H9 (cell line): ENCODE measurements around the gene PRUNE1. TPM values are rescaled to one million over a fixed set of nuclear protein-coding genes. Genes with fewer than 3 reads are reported as not detected.

ENCODE experiments used
- DNase-seq: peaks from one replicate; pipeline ENCODE4 v3.0.0-alpha.2; 2017
- H2AFZ ChIP-seq: one replicate; pipeline ENCODE4 v1.6.1; 2013; ENCODE audit warnings: mild to moderate bottlenecking, low read length, control low read depth, moderate library complexity
- H2AK5ac ChIP-seq: 2 replicates; pipeline ENCODE4 v1.6.1; 2013; ENCODE audit warnings: low read length, control low read depth, mixed read lengths; ENCODE audit not compliant: insufficient read length
- H2BK120ac ChIP-seq: one replicate; pipeline ENCODE4 v1.6.1; 2013; ENCODE audit warnings: low read depth, mild to moderate bottlenecking, low read length, control low read depth, inconsistent platforms; ENCODE audit not compliant: poor library complexity, severe bottlenecking
- H2BK12ac ChIP-seq: 2 replicates; pipeline ENCODE4 v1.6.1; 2013; ENCODE audit warnings: low read length, control low read depth, mixed read lengths, low read depth; ENCODE audit not compliant: insufficient read length
- H2BK15ac ChIP-seq: 2 replicates; pipeline ENCODE4 v1.6.1; 2013; ENCODE audit warnings: low read depth, low read length, control low read depth
- H2BK20ac ChIP-seq: one replicate; pipeline ENCODE4 v1.6.1; 2013; ENCODE audit warnings: low read depth, mild to moderate bottlenecking, low read length, control low read depth, inconsistent platforms; ENCODE audit not compliant: poor library complexity, severe bottlenecking
- H2BK5ac ChIP-seq: 2 replicates; pipeline ENCODE4 v1.6.1; 2013; ENCODE audit warnings: low read length, control low read depth, mixed read lengths; ENCODE audit not compliant: insufficient read length
- H3K14ac ChIP-seq: 2 replicates; pipeline ENCODE4 v1.6.1; 2013; ENCODE audit warnings: low read length, control low read depth; ENCODE audit not compliant: insufficient read depth
- H3K18ac ChIP-seq: 2 replicates; pipeline ENCODE4 v1.6.1; 2013; ENCODE audit warnings: low read depth, mild to moderate bottlenecking, mixed read lengths, low read length, control low read depth; ENCODE audit not compliant: insufficient read length
- H3K23ac ChIP-seq: 2 replicates; pipeline ENCODE4 v1.6.1; 2013; ENCODE audit warnings: low read length, control low read depth, mixed read lengths, low read depth; ENCODE audit not compliant: insufficient read length
- H3K23me2 ChIP-seq: 2 replicates; pipeline ENCODE4 v1.6.1; 2013; ENCODE audit warnings: low read depth, mild to moderate bottlenecking, mixed read lengths, low read length, control low read depth; ENCODE audit not compliant: insufficient read length, poor library complexity, severe bottlenecking
- H3K27ac ChIP-seq: 2 replicates; pipeline ENCODE4 v1.5.1; 2013; ENCODE audit warnings: low read length, control low read depth, mixed read lengths, low read depth; ENCODE audit not compliant: insufficient read length
- H3K27me3 ChIP-seq: 2 replicates; pipeline ENCODE4 v1.6.1; 2013; ENCODE audit warnings: low read length, control low read depth, inconsistent platforms; ENCODE audit not compliant: insufficient read depth
- H3K4ac ChIP-seq: 2 replicates; pipeline ENCODE4 v1.6.1; 2013; ENCODE audit warnings: low read depth, mild to moderate bottlenecking, control low read depth, inconsistent platforms, low read length, moderate library complexity
- H3K4me1 ChIP-seq: 2 replicates; pipeline ENCODE4 v1.6.1; 2013; ENCODE audit warnings: low read length, control low read depth, inconsistent platforms; ENCODE audit not compliant: insufficient read depth
- H3K4me2 ChIP-seq: 2 replicates; pipeline ENCODE4 v1.6.1; 2013; ENCODE audit warnings: low read length, control low read depth, mixed read lengths; ENCODE audit not compliant: insufficient read length, insufficient read depth
- H3K56ac ChIP-seq: 2 replicates; pipeline ENCODE4 v1.6.1; 2013; ENCODE audit warnings: low read depth, mild to moderate bottlenecking, mixed read lengths, low read length, control low read depth; ENCODE audit not compliant: insufficient read length
- H3K79me1 ChIP-seq: 2 replicates; pipeline ENCODE4 v1.6.1; 2013; ENCODE audit warnings: low read depth, mild to moderate bottlenecking, moderate library complexity, low read length, control low read depth, inconsistent platforms; ENCODE audit not compliant: insufficient read depth, poor library complexity, severe bottlenecking
- H3K79me2 ChIP-seq: 2 replicates; pipeline ENCODE4 v1.6.1; 2013; ENCODE audit warnings: low read length, control low read depth, inconsistent platforms; ENCODE audit not compliant: insufficient read depth
- H3K9ac ChIP-seq: 2 replicates; pipeline ENCODE4 v1.6.1; 2013; ENCODE audit warnings: low read length, control low read depth, mixed read lengths; ENCODE audit not compliant: insufficient read length; ENCODE audit errors: extremely low read depth
- H3K9me3 ChIP-seq: one replicate; pipeline ENCODE4 v1.6.1; 2013; ENCODE audit warnings: low read depth, low read length, inconsistent platforms; ENCODE audit not compliant: control insufficient read depth
- H3T11ph ChIP-seq: one replicate; pipeline ENCODE4 v1.6.1; 2013; ENCODE audit warnings: mild to moderate bottlenecking, low read length, control low read depth, inconsistent platforms
- H4K20me1 ChIP-seq: one replicate; pipeline ENCODE4 v1.6.1; 2013; ENCODE audit not compliant: control insufficient read depth, insufficient read length, insufficient read depth
- H4K5ac ChIP-seq: 2 replicates; pipeline ENCODE4 v1.6.1; 2013; ENCODE audit warnings: low read depth, mild to moderate bottlenecking, mixed read lengths, low read length, control low read depth; ENCODE audit not compliant: insufficient read length
- H4K8ac ChIP-seq: replicated peaks from 2 replicates; pipeline ENCODE4 v1.6.1; 2013; ENCODE audit warnings: low read length, control low read depth, mixed read lengths, low read depth; ENCODE audit not compliant: insufficient read length
- H4K91ac ChIP-seq: 2 replicates; pipeline ENCODE4 v1.6.1; 2013; ENCODE audit warnings: low read depth, mild to moderate bottlenecking, moderate library complexity, mixed read lengths, low read length, control low read depth; ENCODE audit not compliant: insufficient read length
- H3K27ac Mint-ChIP-seq, 3 experiments: 2 replicates in 2 of 3; 3 replicates in 1 of 3; pipeline ENCODE4 v1.8.0; 2020 to 2021; ENCODE audit warnings: mixed read lengths in 3 of 3, mild to moderate bottlenecking in 1 of 3, moderate library complexity in 1 of 3
- H3K27me3 Mint-ChIP-seq: 2 replicates; pipeline ENCODE4 v1.8.0; 2021; ENCODE audit warnings: low read depth, mild to moderate bottlenecking, moderate library complexity, mixed read lengths
- H3K36me3 Mint-ChIP-seq, 3 experiments: 2 replicates in 2 of 3; 3 replicates in 1 of 3; pipeline ENCODE4 v1.8.0; 2020 to 2021; ENCODE audit warnings: low read depth in 3 of 3, mixed read lengths in 3 of 3; ENCODE audit not compliant: insufficient read depth in 1 of 3
- H3K4me1 Mint-ChIP-seq, 2 experiments: 2 replicates each; pipeline ENCODE4 v1.8.0; 2020; ENCODE audit warnings: mixed read lengths in 2 of 2
- H3K4me3 Mint-ChIP-seq, 2 experiments: 2 replicates in 1 of 2; 3 replicates in 1 of 2; pipeline ENCODE4 v1.8.0; 2020 to 2021; ENCODE audit warnings: mild to moderate bottlenecking in 2 of 2, mixed read lengths in 2 of 2, moderate library complexity in 1 of 2
- H3K9me3 Mint-ChIP-seq, 2 experiments: 2 replicates in 1 of 2; 3 replicates in 1 of 2; pipeline ENCODE4 v1.8.0; 2020; ENCODE audit warnings: mild to moderate bottlenecking in 2 of 2, mixed read lengths in 2 of 2, moderate library complexity in 1 of 2
- WGBS: extraction: QIAGEN DNeasy Blood & Tissue Kit; methylation state at CpG from one replicate; pipeline ENCODE4 v1.1.7; 2013; ENCODE audit warnings: missing lambda C conversion rate, low lambda C conversion rate, mixed read lengths; ENCODE audit not compliant: insufficient read length; ENCODE audit errors: extremely low coverage; 5-methylcytosine and 5-hydroxymethylcytosine counted together
- total RNA-seq: library from RNA; stranded (reverse); gene quantifications from 2 replicates; pipeline ENCODE4 v1.2.1, GENCODE V29; 2021
- TF ChIP-seq, protein P1 (sequence below): fragments of 200-600 bp; sonication (generic); conservative IDR thresholded peaks from 3 replicates; pipeline ENCODE4 v1.8.0; 2021; ENCODE audit warnings: antibody characterized with exemption, mild to moderate bottlenecking

Gene PRUNE1
- total RNA-seq, 1 experiment from 2014 or later = 22.3 TPM

DNA sequence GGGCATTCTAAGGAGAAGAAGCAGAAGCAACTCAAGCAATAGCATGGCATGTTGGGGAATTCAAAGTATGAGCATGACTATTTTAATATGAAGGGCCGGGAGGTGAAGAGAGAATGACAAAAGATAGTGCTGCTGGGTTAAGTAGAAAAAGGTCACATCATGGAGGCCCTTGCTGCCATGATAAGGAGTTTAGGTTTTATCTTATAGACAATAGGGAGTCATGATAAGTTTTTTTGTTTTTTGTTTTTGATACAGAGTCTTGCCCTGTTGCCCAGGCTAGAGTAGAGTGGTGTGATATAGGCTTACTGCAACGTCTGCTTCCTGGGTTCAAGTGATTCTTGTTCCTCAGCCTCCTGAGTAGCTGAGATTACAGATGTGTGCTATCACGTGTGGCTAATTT is 31.3 kb downstream of the PRUNE1 start:
- H3K27me3 Mint-ChIP-seq = no peaks in the 10 kb centered on the region; the same call in 1 of the 2 replicates
- H3K4me1 ChIP-seq = no peaks in the 10 kb centered on the region; the same call in 1 of the 2 replicates
- no peak overlapping the region for H4K8ac ChIP-seq
- no peaks in the 10 kb centered on the region for H3K79me1 ChIP-seq
- DNase-seq = no peak
- H2AFZ ChIP-seq = no peak overlapping the region
- no peak overlapping the region for H4K91ac ChIP-seq
- TF ChIP-seq, protein P1, sequence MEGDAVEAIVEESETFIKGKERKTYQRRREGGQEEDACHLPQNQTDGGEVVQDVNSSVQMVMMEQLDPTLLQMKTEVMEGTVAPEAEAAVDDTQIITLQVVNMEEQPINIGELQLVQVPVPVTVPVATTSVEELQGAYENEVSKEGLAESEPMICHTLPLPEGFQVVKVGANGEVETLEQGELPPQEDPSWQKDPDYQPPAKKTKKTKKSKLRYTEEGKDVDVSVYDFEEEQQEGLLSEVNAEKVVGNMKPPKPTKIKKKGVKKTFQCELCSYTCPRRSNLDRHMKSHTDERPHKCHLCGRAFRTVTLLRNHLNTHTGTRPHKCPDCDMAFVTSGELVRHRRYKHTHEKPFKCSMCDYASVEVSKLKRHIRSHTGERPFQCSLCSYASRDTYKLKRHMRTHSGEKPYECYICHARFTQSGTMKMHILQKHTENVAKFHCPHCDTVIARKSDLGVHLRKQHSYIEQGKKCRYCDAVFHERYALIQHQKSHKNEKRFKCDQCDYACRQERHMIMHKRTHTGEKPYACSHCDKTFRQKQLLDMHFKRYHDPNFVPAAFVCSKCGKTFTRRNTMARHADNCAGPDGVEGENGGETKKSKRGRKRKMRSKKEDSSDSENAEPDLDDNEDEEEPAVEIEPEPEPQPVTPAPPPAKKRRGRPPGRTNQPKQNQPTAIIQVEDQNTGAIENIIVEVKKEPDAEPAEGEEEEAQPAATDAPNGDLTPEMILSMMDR = no peak
- H3K36me3 Mint-ChIP-seq = peaks cover 0 to 12% (median under 1%) of the 10 kb centered on the region in 3 experiments; a peak in 6 of 7 replicates
- no peak overlapping the region for H3K27ac ChIP-seq
- no peaks in the 10 kb centered on the region for H3K27me3 ChIP-seq
- no peak overlapping the region for H3K4me3 Mint-ChIP-seq
- H2BK120ac ChIP-seq = no peak overlapping the region
- no peak overlapping the region for H4K5ac ChIP-seq
- no peak overlapping the region for H2BK12ac ChIP-seq
- no peak overlapping the region for H2BK20ac ChIP-seq
- no peak overlapping the region for H2AK5ac ChIP-seq
- peaks cover 17 to 21% of the 10 kb centered on the region in 2 experiments for H3K4me1 Mint-ChIP-seq
- H3K27ac Mint-ChIP-seq = 0 out of 7 replicates have a peak overlapping the region, but pooled peaks of 1 of the 3 experiments have one; percentile 16
- no peak overlapping the region for H3K23ac ChIP-seq
- H3K4ac ChIP-seq = no peak overlapping the region
- H3K18ac ChIP-seq = no peak overlapping the region
- no peak overlapping the region for H3K56ac ChIP-seq
- no peak overlapping the region for H3T11ph ChIP-seq
- H3K9me3 ChIP-seq = no peaks in the 10 kb centered on the region
- no peak overlapping the region for H2BK5ac ChIP-seq
- no peaks in the 10 kb centered on the region for H4K20me1 ChIP-seq
- no peaks in the 10 kb centered on the region for H3K79me2 ChIP-seq
- no peak overlapping the region for H2BK15ac ChIP-seq
- WGBS = no CpG with 5 or more reads among the region's 3 CpGs
- peak overlapping the region; percentile 39 for H3K9ac ChIP-seq
- no peaks in the 10 kb centered on the region for H3K9me3 Mint-ChIP-seq
- no peaks in the 10 kb centered on the region for H3K23me2 ChIP-seq
- H3K4me2 ChIP-seq = no peak overlapping the region
- no peak overlapping the region for H3K14ac ChIP-seq
